Measurements from ENCODE around the gene APOBEC3G. TPM values are rescaled to one million over a fixed set of nuclear protein-coding genes. Genes with fewer than 3 reads are reported as not detected.

Gene APOBEC3G
- total RNA-seq, 1 experiment from 2014 or later = 9.5 TPM

DNA sequence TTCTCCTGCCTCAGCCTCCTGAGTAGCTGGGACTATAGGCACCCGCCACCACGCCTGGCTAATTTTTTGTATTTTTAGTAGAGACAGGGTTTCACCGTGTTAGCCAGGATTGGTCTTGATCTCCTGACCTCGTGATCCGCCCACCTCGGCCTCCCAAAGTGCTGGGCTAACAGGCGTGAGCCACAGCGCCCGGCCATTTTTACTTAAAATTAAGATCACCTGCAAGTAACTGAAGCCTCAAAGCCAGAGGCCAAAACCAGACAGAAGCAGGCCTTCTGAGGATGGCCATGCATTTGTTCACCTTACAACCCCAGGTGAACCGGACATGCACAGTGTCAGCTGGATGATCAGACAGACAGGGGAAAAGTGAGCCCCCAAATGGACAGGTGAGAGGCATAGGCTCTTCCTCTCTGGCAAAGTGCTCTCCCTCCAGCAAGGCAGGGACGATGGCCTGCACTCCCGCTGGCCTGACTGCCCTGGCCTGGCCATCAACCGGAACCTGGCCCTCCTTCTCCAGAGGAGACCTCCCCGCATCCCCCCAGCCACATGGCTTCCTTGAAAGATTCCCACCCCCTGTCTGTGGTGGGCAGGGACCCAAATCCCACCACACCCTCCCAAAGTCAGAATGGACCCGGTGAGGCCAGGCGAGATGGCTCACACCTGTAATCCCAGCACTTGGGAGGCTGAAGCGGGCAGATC is 45.8 kb downstream of the APOBEC3G start:
- intact Hi-C loops (cut with micrococcal nuclease; ENCODE audit: unreplicated experiment) = loop anchor here (1.0 to 5.0 kb wide), 2 partner anchors 253 to 356 kb away; no protein-coding TSS in a partner anchor
- Histone ChIP-seq H3K4me1 (replicated peaks; ENCODE audit: insufficient read depth) (peaks cover 12% of the 10 kb centered on the region), H3K4me2 (no peak overlapping the region), H3K9me2 (ENCODE audit: insufficient read depth) (no peaks in the 10 kb centered on the region), H3K9me3 (ENCODE audit: insufficient read depth, low read depth) (no peaks in the 10 kb centered on the region), H3K27me3 (ENCODE audit: insufficient read depth, low read depth) (no peaks in the 10 kb centered on the region), H3F3A (ENCODE audit: insufficient read depth, low read depth) (peaks cover 8% of the 10 kb centered on the region; the same call in 1 of the 2 replicates), H3K27ac (no peak overlapping the region), H3K79me2 (ENCODE audit: low read depth) (no peaks in the 10 kb centered on the region), H2AFZ (no peak overlapping the region), H4K20me1 (ENCODE audit: insufficient read depth) (no peaks in the 10 kb centered on the region), H3K4me3 (no peak overlapping the region), H3K36me3 (ENCODE audit: low read depth) (no peaks in the 10 kb centered on the region)
- TF ChIP-seq EZH2 (IDR thresholded peaks at IDR 0.05; ENCODE audit: low read depth) (no peak), CTCF (conservative IDR thresholded peaks at IDR 0.05) (no peak)
- CTCF ChIA-PET = interaction anchor here (0.6 to 0.7 kb wide), 2 partner anchors 181 to 353 kb away, joined by 3 to 4 read pairs; no protein-coding TSS in a partner anchor
- no peak for DNase-seq
- POLR2A ChIA-PET (ENCODE audit: unreplicated experiment) = interaction anchor here (0.7 kb wide), 1 partner anchor 21 kb away, joined by 9 read pairs; no protein-coding TSS in a partner anchor
- no TSS peak for BruUV-seq (replicated peaks)

DNA sequence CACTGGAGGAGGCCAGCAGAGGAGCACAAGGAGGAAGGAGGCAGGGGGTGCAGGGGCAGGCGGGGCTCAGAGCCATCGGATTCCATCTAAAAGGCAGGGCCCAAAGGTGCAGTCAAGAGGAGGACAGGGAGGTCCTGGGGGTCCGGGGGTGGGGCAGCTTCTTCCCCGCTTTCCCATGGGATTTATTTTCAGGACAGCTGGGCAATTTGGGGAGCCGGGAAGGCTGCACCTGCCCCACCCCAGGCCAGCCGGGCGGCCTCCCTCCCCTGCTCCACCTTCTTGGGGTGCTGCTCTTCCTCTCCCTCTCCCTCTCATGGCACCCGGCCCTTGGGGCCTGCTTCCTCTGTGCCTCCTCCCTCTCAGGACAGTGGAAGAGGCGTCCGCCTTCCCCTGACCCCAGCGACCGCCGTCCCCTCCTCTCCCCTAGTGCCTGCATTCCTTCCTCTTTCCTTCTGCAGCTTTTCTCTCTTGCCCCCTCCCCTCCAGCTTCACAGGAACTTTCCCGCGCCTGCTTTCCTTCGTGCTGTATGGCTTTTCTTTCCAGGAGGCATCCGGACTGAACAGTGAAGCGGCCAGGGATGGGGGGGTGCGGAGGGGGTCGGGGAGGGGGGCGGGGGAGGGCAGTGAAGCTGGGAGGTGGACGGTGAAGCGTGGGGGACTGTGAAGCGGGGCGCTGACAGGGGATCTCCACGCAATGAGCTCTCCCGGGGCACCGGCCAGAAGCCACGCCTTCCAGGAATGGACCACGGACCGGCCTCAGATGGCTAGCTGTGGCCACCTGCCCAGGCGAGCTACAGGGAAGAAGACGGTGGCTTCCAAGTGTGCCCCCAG is 46.9 kb downstream of the APOBEC3G start:
- no peaks in the 10 kb centered on the region for H3K36me3 ChIP-seq (ENCODE audit: low read depth)
- H3K9me3 ChIP-seq (ENCODE audit: insufficient read depth, low read depth) = no peaks in the 10 kb centered on the region
- no peak overlapping the region for H2AFZ ChIP-seq
- ChIA-PET POLR2A (ENCODE audit: unreplicated experiment) (interaction anchor here (0.7 kb wide), 2 partner anchors 196 to 254 kb away, joined by 4 read pairs; no protein-coding TSS in a partner anchor), CTCF (interaction anchor here (0.6 to 0.7 kb wide), 3 partner anchors 39 to 310 kb away, joined by 3 to 12 read pairs (median 3); no protein-coding TSS in a partner anchor)
- H3K4me1 ChIP-seq (replicated peaks; ENCODE audit: insufficient read depth) = peaks cover 9% of the 10 kb centered on the region; the same call in 1 of the 2 replicates
- H3F3A ChIP-seq (ENCODE audit: insufficient read depth, low read depth) = 0 out of 2 replicates have a peak, but pooled peaks cover 8% of the 10 kb centered on the region
- H3K27ac ChIP-seq = no peak overlapping the region
- no peak overlapping the region for H3K4me3 ChIP-seq
- H3K4me2 ChIP-seq = no peak overlapping the region
- no TSS peak for BruUV-seq (replicated peaks)
- no peak for DNase-seq
- H3K79me2 ChIP-seq (ENCODE audit: low read depth) = no peaks in the 10 kb centered on the region
- no peaks in the 10 kb centered on the region for H3K9me2 ChIP-seq (ENCODE audit: insufficient read depth)
- TF ChIP-seq EZH2 (IDR thresholded peaks at IDR 0.05; ENCODE audit: low read depth) (no peak), CTCF (conservative IDR thresholded peaks at IDR 0.05) (no peak)
- intact Hi-C loops (cut with micrococcal nuclease; ENCODE audit: unreplicated experiment) = loop anchor here (5.0 kb wide), 1 partner anchor 357 kb away; no protein-coding TSS in a partner anchor
- H4K20me1 ChIP-seq (ENCODE audit: insufficient read depth) = no peaks in the 10 kb centered on the region
- no peaks in the 10 kb centered on the region for H3K27me3 ChIP-seq (ENCODE audit: insufficient read depth, low read depth)

GRCh38 chr22:39125622-39126021 is 48.5 kb downstream of the APOBEC3G start:
- Histone ChIP-seq H3K9me3 (ENCODE audit: insufficient read depth, low read depth) (no peaks in the 10 kb centered on the region), H3K4me3 (no peak overlapping the region), H4K20me1 (ENCODE audit: insufficient read depth) (no peaks in the 10 kb centered on the region), H3K36me3 (ENCODE audit: low read depth) (no peaks in the 10 kb centered on the region), H3F3A (ENCODE audit: insufficient read depth, low read depth) (0 out of 2 replicates have a peak, but pooled peaks cover 8% of the 10 kb centered on the region), H3K79me2 (ENCODE audit: low read depth) (no peaks in the 10 kb centered on the region), H3K27ac (no peak overlapping the region), H3K27me3 (ENCODE audit: insufficient read depth, low read depth) (no peaks in the 10 kb centered on the region), H3K9me2 (ENCODE audit: insufficient read depth) (no peaks in the 10 kb centered on the region), H3K4me2 (no peak overlapping the region), H3K4me1 (replicated peaks; ENCODE audit: insufficient read depth) (peaks cover 9% of the 10 kb centered on the region; the same call in 1 of the 2 replicates), H2AFZ (no peak overlapping the region)
- POLR2A ChIA-PET (ENCODE audit: unreplicated experiment) = interaction anchor here (0.6 kb wide), 1 partner anchor 192 kb away, joined by 8 read pairs; no protein-coding TSS in a partner anchor
- no TSS peak for BruUV-seq (replicated peaks)
- no peak for DNase-seq
- intact Hi-C loops (cut with micrococcal nuclease; ENCODE audit: unreplicated experiment) = no loop called here
- no peak for TF ChIP-seq EZH2 (IDR thresholded peaks at IDR 0.05; ENCODE audit: low read depth)
- CTCF ChIA-PET = interaction anchor here (0.6 kb wide), 3 partner anchors 10 to 93 kb away, joined by 3 to 7 read pairs (median 6); no protein-coding TSS in a partner anchor
